Activated T-cell treated with anti-CD3 and anti-CD28 coated beads, Interleukin-2, amount 50 U/mL, for 4 hours (primary cell): ENCODE results near the gene CTAGE15. TPM values are rescaled to one million over a fixed set of nuclear protein-coding genes. Genes with fewer than 3 reads are reported as not detected.
"Not testable (repeated sequence)": the region's sequence is repeated elsewhere in the genome, so short reads cannot be mapped to it uniquely, and the experiment has no call there.

Source experiments
- ATAC-seq, 2 donors: fragments of 200-7000 bp; cut with Tn5 transposase; one replicate each; pipeline ENCODE4 v1.10.0; 2021
- DNase-seq: peaks from one replicate; pipeline ENCODE4 v3.0.0-alpha.2; 2020
- H3K27me3 Mint-ChIP-seq: one replicate; pipeline ENCODE4 v1.8.0; 2021; ENCODE audit warnings: low read depth, mixed read lengths
- H3K36me3 Mint-ChIP-seq: one replicate; pipeline ENCODE4 v1.8.0; 2022; ENCODE audit warnings: mixed read lengths; ENCODE audit not compliant: insufficient read depth
- H3K4me1 Mint-ChIP-seq: one replicate; pipeline ENCODE4 v1.8.0; 2021; ENCODE audit warnings: low read depth, mixed read lengths
- H3K4me3 Mint-ChIP-seq: one replicate; pipeline ENCODE4 v1.8.0; 2021; ENCODE audit warnings: mild to moderate bottlenecking, moderate library complexity, mixed read lengths
- H3K9me3 Mint-ChIP-seq: one replicate; pipeline ENCODE4 v1.8.0; 2021; ENCODE audit warnings: mixed read lengths
- total RNA-seq, 3 donors: library from RNA; stranded (reverse); gene quantifications; one replicate each; pipeline ENCODE4 v1.2.1, GENCODE V29; 2021

CTAGE15 gene, protein sequence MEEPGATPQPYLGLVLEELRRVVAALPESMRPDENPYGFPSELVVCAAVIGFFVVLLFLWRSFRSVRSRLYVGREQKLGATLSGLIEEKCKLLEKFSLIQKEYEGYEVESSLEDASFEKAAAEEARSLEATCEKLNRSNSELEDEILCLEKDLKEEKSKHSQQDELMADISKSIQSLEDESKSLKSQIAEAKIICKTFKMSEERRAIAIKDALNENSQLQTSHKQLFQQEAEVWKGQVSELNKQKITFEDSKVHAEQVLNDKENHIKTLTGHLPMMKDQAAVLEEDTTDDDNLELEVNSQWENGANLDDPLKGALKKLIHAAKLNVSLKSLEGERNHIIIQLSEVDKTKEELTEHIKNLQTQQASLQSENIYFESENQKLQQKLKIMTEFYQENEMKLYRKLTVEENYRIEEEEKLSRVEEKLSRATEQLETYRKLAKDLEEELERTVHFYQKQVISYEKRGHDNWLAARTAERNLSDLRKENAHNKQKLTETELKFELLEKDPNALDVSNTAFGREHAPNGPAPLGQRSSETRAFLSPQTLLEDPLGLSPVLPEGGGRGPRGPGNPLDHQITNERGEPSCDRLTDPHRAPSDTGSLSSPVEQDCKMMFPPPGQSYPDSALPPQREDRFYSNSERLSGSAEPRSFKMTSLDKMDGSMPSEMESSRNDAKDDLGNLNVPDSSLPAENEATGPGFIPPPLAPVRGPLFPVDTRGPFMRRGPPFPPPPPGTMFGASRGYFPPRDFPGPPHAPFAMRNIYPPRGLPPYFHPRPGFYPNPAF
- total RNA-seq, result under 1 TPM in 1 of 3 donors, not detected in 2; 0.63 TPM

DNA sequence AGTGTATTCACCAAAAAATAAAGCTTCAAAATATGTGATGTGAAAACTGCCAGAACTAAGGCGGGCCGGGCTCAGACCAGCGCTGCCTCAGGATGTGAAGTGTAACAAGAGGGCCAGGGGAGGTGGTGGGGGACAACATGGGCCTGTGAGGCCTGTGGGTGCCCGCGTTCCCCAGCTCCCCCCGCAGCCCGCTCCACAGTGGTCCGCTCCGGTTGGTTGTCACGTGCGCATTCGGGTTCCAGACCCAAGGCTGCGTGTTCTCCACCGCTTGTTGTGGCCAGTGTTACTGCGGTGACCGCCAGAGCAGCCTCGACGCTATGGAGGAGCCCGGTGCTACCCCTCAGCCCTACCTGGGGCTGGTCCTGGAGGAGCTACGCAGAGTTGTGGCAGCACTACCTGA is at the start of gene CTAGE15:
Gene CTAGE15 (plus strand): TSS at position 301 of the 400 bp plus-strand sequence. CDS start 17 bp downstream, at position 318.
- not testable (repeated sequence) for H3K4me3 Mint-ChIP-seq, H3K9me3 Mint-ChIP-seq

DNA sequence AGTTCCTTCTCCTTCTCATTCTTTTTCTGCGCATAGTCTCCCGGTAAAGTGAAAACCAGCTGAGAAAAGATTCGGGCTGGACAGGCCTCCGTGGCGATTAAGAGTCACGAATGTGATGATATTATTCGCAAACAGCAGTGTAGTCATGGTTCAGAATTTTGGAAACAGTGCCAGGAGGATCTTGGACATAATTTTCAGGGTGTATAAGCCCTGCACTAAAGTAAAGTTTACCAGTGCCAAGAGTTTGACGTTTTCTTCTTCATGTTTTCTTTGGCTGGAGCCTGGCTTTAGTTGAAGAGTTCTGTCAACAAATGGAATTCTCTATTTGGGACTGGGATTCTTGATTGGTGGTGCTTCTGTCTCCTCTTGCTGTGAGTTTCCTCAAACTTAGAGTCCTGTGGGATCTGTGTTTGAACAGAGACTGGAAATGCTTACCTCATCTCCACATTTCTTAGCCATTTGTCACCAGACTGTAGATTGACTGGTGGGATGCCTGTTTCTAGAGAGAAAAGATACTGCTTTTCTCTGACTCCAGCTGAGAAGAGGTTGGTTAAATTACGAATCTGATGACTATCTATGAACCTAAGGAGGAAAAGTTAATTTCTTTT is 49.2 kb upstream of the CTAGE15 start:
- H3K27me3 Mint-ChIP-seq, H3K36me3 Mint-ChIP-seq, ATAC-seq, H3K9me3 Mint-ChIP-seq, DNase-seq, H3K4me1 Mint-ChIP-seq, H3K4me3 Mint-ChIP-seq: not testable (repeated sequence)

More for the DNA sequence above, at the start of gene CTAGE15:
- not testable (repeated sequence) for DNase-seq, H3K4me1 Mint-ChIP-seq, H3K27me3 Mint-ChIP-seq, ATAC-seq, H3K36me3 Mint-ChIP-seq

DNA sequence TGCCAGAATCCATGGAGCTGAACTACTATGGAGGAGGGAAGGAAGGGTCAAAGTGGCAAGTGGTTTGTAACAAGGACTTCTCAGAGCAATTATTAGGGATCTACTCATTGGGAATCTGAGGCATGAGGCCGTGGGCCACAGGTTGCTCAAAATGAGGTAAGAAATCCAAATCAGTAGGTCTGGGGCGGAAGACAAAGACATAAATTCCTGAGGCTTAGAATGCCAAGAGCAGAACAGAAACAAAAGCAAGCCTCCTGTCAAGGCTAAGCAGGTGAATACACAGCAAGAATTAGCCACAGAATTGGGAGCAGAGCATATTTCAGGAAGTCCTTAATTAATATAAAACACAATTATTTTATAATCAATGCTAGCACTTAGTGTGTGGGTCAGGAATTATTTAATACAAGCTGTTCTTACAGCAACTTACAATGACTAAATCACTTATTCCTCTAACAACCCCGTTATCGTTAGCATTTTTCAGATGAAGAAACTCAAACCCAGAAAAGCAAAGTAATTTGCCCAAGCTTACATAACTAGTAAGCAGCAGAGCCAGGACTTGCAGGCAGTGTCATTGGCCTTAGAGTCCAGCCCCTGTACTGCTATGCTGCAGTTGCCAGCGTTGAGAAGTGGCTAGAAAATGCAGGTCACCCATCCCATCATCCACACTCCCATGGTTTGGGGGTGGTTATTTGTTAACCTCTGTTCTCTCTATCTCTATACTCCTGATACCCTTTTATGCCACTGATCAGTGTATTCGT is 40.3 kb upstream of the CTAGE15 start:
- not testable (repeated sequence) for ATAC-seq, H3K9me3 Mint-ChIP-seq

DNA sequence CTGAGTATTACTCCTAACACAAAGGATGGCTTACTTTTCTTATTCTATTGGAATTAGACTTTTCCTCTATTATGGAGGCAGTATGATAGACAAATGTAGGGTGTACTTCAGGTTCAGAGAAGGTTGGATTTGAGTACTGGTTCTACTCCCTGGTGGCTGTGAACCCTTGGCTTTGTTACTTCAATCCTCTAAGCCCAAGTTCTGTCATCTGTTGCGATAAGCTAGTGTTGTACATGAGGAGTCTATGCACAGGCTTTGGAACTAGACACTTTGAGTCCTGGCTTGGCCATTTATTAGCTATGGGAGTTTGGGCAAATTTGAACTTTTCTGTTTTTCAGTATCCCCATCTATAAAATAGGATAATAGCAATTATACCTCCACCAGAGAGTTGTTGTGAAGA is 39.7 kb upstream of the CTAGE15 start:
- not testable (repeated sequence) for H3K9me3 Mint-ChIP-seq, H3K4me1 Mint-ChIP-seq, H3K36me3 Mint-ChIP-seq, H3K4me3 Mint-ChIP-seq, DNase-seq, H3K27me3 Mint-ChIP-seq, ATAC-seq

More for the DNA sequence above, 40.3 kb upstream of the CTAGE15 start:
- DNase-seq, H3K4me1 Mint-ChIP-seq, H3K27me3 Mint-ChIP-seq, H3K4me3 Mint-ChIP-seq, H3K36me3 Mint-ChIP-seq: not testable (repeated sequence)

DNA sequence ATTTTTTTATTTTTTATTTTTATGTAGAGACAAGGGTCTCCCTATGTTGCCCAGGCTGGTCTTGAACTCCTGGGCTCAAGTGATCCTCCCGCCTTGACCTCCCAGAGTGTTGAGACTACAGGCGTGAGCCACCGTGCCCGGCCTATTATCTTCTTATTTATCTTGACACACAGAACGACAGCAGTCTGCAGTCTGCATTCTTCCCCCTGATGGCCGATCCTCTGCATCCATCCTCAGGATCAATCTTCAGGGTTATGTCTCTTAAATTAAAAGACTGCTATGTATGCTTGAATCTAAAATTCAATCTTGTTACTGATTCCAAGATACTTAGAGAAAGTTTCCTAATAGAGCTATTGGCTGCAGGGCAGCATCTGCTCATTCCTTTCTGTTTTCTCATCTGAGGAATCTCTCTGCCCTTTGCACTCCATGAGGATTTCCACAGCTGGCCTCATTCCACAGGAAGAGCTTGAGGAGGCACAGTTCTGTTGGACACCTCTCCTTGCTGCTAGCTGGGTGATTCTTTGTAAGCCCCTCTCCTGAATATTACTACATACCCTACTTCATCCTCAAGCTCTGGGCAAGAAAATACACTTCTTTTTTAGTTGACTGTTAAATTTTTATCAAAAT is 38.3 kb upstream of the CTAGE15 start:
- DNase-seq, H3K27me3 Mint-ChIP-seq, H3K4me3 Mint-ChIP-seq, ATAC-seq, H3K4me1 Mint-ChIP-seq, H3K9me3 Mint-ChIP-seq, H3K36me3 Mint-ChIP-seq: not testable (repeated sequence)

DNA sequence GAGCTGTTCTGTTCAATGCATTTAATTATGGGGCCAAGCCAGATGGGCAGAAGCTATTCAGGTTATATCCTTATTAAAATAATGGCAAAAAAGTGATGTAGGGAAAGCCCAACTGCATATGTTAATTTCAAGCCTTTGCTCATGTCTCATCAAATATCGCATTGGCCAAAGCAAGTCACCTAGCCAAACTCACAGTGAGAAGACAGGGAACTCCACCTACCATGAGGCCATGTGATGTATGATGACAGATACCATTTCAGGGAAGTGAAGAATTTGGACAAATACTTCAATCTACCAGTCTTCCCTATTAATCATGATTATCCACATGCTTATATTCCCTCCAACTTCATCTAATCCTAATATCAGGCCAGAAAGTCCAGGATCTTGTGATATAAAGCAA is 35.2 kb upstream of the CTAGE15 start:
- H3K36me3 Mint-ChIP-seq, H3K27me3 Mint-ChIP-seq, H3K4me1 Mint-ChIP-seq, ATAC-seq, H3K4me3 Mint-ChIP-seq, H3K9me3 Mint-ChIP-seq, DNase-seq: not testable (repeated sequence)

DNA sequence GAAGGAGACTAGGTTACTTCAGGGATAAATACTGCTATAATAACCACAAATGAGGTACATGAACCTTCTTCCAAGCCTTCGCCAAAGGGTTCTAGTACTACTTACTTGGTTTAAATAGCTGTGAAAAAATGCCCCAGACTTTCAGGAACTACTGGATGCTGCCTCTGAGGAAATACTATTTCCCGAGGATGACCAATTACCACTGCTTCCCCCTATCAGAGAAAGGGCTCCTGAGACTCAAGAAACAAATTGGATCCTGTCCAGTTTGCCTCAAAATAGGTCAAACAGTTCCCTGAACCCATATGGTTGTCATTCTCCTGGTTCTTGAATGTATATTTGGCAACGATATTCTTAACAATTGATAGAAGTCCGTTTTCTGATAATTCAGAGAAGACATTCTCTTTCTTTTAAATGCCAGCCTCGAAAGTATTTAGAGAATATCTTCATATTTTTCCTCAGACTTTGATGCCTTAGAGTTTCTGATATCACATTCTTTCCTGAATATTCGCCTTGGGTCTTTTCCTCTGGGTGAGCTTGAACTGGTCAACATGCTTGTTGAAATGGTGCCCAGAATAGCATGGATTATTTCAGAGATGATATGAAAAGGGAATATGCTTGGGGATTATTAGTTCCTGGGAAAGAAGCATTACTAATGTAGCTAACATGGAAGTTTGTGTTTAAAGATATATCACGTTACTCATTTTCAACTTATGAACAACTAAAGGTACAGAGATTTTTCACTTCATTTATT is 28.1 kb upstream of the CTAGE15 start:
- not testable (repeated sequence) for H3K4me1 Mint-ChIP-seq, H3K4me3 Mint-ChIP-seq, DNase-seq, H3K27me3 Mint-ChIP-seq, H3K9me3 Mint-ChIP-seq, ATAC-seq, H3K36me3 Mint-ChIP-seq

DNA sequence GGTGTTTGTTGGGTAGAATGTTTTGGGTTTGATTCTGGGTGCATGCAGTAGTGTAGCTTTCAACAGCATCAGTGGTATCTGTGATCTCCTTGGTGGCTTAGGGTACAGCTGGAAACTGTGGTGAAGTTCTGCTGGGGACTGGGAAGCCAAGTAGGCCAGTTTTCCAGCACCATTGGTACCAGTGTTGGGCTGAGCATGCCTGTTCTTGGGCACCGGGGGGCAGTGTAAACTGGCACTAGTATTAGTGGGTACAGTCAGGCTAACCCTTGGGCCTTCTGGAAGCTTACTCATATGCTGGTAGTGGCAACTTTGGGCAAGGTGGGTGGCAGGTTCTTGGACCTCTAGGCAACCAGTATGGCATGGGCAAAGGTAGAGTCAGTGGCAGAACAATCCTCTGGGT is 15.6 kb upstream of the CTAGE15 start:
- H3K27me3 Mint-ChIP-seq, H3K36me3 Mint-ChIP-seq, H3K4me3 Mint-ChIP-seq, H3K4me1 Mint-ChIP-seq, ATAC-seq, DNase-seq, H3K9me3 Mint-ChIP-seq: not testable (repeated sequence)

DNA sequence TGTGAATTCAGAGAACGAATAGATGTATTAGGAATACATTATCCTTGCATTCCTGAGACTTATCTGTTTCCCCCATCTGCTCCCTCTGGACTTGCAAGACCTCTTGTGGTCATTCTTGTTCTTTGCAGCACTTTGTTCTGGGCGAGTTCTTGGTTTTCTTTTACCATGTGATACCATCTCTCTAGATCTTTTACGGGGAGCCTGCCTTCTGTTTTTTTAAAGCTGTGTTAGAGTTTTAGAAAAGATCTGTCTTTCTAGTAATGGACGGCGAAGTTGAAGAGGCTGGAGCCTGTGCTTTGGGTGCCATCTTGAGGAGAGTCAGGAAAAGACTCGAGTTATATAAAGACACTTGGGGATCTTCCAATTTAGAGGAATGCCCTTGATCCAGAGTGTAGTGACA is 8.3 kb upstream of the CTAGE15 start:
- not testable (repeated sequence) for H3K9me3 Mint-ChIP-seq, H3K36me3 Mint-ChIP-seq, H3K4me3 Mint-ChIP-seq, DNase-seq, H3K27me3 Mint-ChIP-seq, H3K4me1 Mint-ChIP-seq
- peak in 1 of 2 donors; percentile 52 for ATAC-seq

DNA sequence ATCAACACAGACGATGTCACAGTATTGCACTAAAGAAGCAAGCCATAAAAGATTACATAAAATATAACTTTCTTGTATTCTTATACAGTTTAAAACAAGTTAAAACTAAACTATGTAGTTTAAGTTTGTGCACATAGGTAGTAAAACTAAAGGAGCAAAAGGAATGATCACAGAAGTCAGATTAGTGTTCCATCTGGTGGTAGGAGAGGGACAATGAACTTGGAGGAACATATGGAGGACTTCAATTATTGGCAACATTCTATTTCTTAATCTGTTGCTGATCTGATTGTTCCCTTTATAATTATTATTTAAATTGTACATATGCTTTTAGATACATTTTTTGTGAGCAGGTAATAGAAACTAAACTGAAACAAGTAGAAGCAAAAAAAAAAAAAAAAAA is 5.6 kb upstream of the CTAGE15 start:
- ATAC-seq, H3K9me3 Mint-ChIP-seq, H3K4me3 Mint-ChIP-seq, DNase-seq, H3K36me3 Mint-ChIP-seq, H3K27me3 Mint-ChIP-seq, H3K4me1 Mint-ChIP-seq: not testable (repeated sequence)

DNA sequence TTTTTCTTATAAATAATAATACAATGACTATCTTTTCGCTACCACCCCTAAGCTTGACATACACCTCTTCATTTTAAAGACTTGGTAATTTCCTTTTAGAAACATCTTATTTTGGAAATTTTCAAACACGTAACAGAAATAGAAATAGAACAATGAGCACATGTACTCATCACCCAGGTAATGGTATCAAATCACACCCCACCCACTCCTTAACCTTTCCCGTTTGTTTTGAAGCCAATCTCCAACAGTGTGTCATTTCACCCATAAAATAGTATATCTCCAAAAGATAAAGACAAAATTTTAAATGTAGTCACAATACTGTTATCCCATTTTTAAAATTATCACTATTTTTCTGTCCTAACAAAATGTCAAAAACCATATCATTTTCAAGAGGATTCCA is 16.6 kb downstream of the CTAGE15 start:
- H3K4me3 Mint-ChIP-seq, H3K4me1 Mint-ChIP-seq, H3K27me3 Mint-ChIP-seq, H3K9me3 Mint-ChIP-seq, DNase-seq, H3K36me3 Mint-ChIP-seq: not testable (repeated sequence)
- peak in 1 of 2 donors; percentile 61 for ATAC-seq

DNA sequence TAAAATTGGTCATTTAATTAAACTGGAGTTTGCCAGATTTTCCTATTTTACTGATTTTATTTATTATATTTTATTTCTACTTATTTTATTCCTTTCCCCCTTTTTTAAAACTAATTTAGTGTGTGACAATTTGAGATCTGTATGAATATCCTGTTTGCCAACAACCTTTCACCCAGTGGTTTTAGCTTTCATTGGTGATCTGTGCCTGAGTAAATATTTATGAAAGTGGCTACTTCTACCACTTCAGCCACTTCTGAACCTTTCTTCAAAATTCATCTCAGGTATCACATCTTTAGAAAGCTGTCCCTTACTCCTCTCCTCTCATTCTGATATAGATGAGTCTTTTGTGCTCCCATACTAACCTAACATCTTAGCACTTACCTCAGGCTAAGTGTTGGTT is 18.3 kb downstream of the CTAGE15 start:
- not testable (repeated sequence) for H3K9me3 Mint-ChIP-seq, H3K36me3 Mint-ChIP-seq

DNA sequence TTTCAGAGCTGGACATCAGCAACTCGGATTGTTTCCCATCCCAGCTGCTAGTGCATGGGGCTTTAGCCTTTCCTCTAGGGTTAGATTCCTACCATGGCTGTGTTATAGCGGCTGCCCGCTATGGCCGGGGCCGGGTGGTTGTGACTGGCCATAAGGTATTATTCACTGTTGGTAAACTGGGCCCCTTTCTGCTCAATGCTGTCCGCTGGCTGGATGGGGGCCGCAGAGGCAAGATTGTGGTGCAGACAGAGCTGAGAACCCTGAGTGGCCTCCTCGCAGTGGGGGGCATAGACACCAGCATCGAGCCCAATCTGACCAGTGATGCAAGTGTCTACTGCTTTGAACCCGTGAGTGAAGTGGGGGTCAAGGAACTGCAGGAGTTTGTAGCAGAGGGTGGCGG is 26.5 kb downstream of the CTAGE15 start:
- H3K9me3 Mint-ChIP-seq, H3K4me3 Mint-ChIP-seq, ATAC-seq, H3K27me3 Mint-ChIP-seq, H3K36me3 Mint-ChIP-seq, DNase-seq, H3K4me1 Mint-ChIP-seq: not testable (repeated sequence)

More for the DNA sequence above, 18.3 kb downstream of the CTAGE15 start:
- H3K4me1 Mint-ChIP-seq, ATAC-seq, H3K4me3 Mint-ChIP-seq, H3K27me3 Mint-ChIP-seq, DNase-seq: not testable (repeated sequence)
